ENCODE measurements around the gene NRSN2.

NRSN2 gene

DNA sequence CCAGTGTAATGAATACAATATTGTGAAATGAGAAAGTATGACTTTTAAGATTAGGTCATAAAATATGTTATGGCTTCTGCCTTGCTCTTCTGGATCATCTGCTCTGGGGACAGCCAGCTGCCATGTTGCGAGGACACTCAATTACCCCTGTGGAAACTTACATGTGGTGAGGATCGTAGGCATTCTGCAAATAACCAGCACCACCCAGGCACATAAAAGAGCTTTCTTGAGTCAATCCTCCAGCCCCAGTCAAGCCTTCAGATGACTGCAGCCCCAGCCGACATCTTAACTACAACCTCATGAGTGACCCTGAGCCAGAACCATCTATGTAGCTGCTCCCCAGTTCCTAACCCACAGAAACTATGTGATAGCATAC is 56.7 kb downstream of the NRSN2 start:
- peaks cover 60% of the 10 kb centered on the region for H3K4me1 Mint-ChIP-seq
- peaks cover 11 to 12% of the 10 kb centered on the region in 2 donors for H3K9me3 Mint-ChIP-seq
- DNase-seq (no peak), ATAC-seq (no peak)
- H3K27ac Mint-ChIP-seq = peak overlapping the region; percentile 16 to 48
- no peaks in the 10 kb centered on the region for H3K27me3 Mint-ChIP-seq
- H3K4me3 Mint-ChIP-seq = no peak overlapping the region

DNA sequence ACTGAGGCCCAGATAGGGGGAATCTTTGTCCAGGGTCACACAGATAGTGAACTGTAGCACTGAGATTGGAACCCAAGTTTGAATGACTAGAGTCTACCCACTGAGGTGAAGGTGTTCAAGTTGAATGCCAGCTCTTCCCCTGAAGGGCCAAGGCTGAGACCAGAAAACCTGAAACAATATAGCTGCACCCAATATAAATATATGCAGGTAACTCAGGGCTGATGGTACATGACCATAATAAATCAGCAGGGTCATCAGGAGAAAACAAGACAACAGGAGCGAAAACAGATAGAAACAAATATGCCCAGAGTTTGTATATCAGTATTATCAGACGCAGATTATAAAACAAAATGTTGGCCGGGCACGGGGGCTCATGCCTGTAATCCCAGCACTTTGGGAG is 57.2 kb downstream of the NRSN2 start:
- DNase-seq (no peak), ATAC-seq (no peak)
- no peaks in the 10 kb centered on the region for H3K27me3 Mint-ChIP-seq
- H3K4me3 Mint-ChIP-seq = no peak overlapping the region
- peak overlapping the region in 1 of 2 donors; percentile 60 for H3K27ac Mint-ChIP-seq
- peaks cover 11 to 12% of the 10 kb centered on the region in 2 donors for H3K9me3 Mint-ChIP-seq
- H3K4me1 Mint-ChIP-seq = peaks cover 63% of the 10 kb centered on the region

Measured in stimulated activated naive CD8-positive, alpha-beta T cell treated with anti-CD3 and anti-CD28 coated beads, Interleukin-15, amount 100 ng/mL, for 72 hours (primary cell).